K562 (cell line): ENCODE data around the gene DEGS2. TPM values are rescaled to one million over a fixed set of nuclear protein-coding genes. Genes with fewer than 3 reads are reported as not detected.

ENCODE experiments used
- ATAC-seq: fragments of 200-7000 bp; cut with Tn5 transposase; 3 replicates; pipeline ENCODE4 v1.9.1; 2020; ENCODE audit warnings: moderate library complexity
- BruUV-seq: library from RNA; stranded (reverse); fragments of 400-500 nt; replicated peaks from 2 replicates; lab custom pipeline; 2021; lab: Mats Ljungman, UMichigan
- CTCF ChIA-PET: fragments of 300-600 bp; formaldehyde crosslinking; extraction: SDS; loops from one replicate; lab custom pipeline; 2021; ENCODE audit warnings: low intra/inter-chr PET ratio; lab: Yijun Ruan, JAX
- POLR2A ChIA-PET: fragments of 300-600, 350-650 bp; sonication (Branson Sonifier 250); formaldehyde crosslinking; extraction: SDS; loops from one replicate; lab custom pipeline; 2021; ENCODE audit warnings: antibody characterized with exemption, inconsistent platforms; lab: Yijun Ruan, JAX
- DNase-seq, 4 experiments: peaks; one replicate each; pipeline versions ENCODE4 v3.0.0 to v3.0.0-alpha.2; 2011 to 2018; ENCODE audit warnings: low spot score in 3 of 4, mixed read lengths in 3 of 4; ENCODE audit errors: extremely low read depth in 1 of 4
- FAIRE-seq: peaks from 2 replicates; lab custom pipeline; 2011; peaks lifted over from hg19 to GRCh38; lab: Jason Lieb, UNC
- H2AFZ ChIP-seq: 2 replicates; pipeline ENCODE4 v1.6.0; 2011; ENCODE audit warnings: low read depth, low read length, control low read depth, inconsistent platforms
- H3K27ac ChIP-seq: fragments of 200-600 bp; 3 replicates; pipeline ENCODE4 v1.8.0; 2011; ENCODE audit warnings: low read depth, mild to moderate bottlenecking, control low read depth, inconsistent platforms, low read length, moderate library complexity, mixed read lengths; ENCODE audit errors: extremely low read depth
- H3K27me3 ChIP-seq, 2 experiments: fragments of 300-600 bp in 1 of 2; 2 replicates in 1 of 2; 3 replicates in 1 of 2; pipeline versions ENCODE4 v1.6.0 to v1.8.0; 2011; ENCODE audit warnings: inconsistent platforms in 2 of 2, low read length in 2 of 2, mild to moderate bottlenecking in 1 of 2, mixed read lengths in 1 of 2, moderate library complexity in 1 of 2; ENCODE audit not compliant: control insufficient read depth in 2 of 2, insufficient read depth in 2 of 2
- H3K36me3 ChIP-seq: fragments of 300-600 bp; 3 replicates; pipeline ENCODE4 v1.8.0; 2011; ENCODE audit warnings: mild to moderate bottlenecking, low read length, inconsistent platforms; ENCODE audit not compliant: control insufficient read depth, insufficient read depth
- H3K4me1 ChIP-seq, 2 experiments: fragments of 200-600 bp in 1 of 2; replicated peaks in 1 of 2; 2 replicates in 1 of 2; 3 replicates in 1 of 2; pipeline versions ENCODE4 v1.5.1 to v1.8.0; 2011; ENCODE audit warnings: inconsistent platforms in 2 of 2, low read length in 2 of 2, mild to moderate bottlenecking in 1 of 2, mixed read lengths in 1 of 2, moderate library complexity in 1 of 2; ENCODE audit not compliant: control insufficient read depth in 2 of 2, insufficient read depth in 2 of 2
- H3K4me2 ChIP-seq: 2 replicates; pipeline ENCODE4 v1.6.1; 2011; ENCODE audit warnings: low read length, control low read depth, inconsistent platforms, mixed read lengths; ENCODE audit not compliant: insufficient read depth
- H3K4me3 ChIP-seq: fragments of 200-600 bp; sonication (generic), shearing (Covaris generic); 2 replicates; pipeline ENCODE4 v1.5.1; 2016; ENCODE audit warnings: control low read depth, inconsistent platforms
- H3K79me2 ChIP-seq: fragments of 200-600 bp; 3 replicates; pipeline ENCODE4 v1.8.0; 2011; ENCODE audit warnings: low read length, inconsistent platforms; ENCODE audit not compliant: control insufficient read depth, insufficient read depth
- H3K9ac ChIP-seq, 2 experiments: 2 replicates each; pipeline versions ENCODE4 v1.6.0 to v1.6.1; 2011; ENCODE audit warnings: low read depth in 2 of 2, low read length in 2 of 2, control low read depth in 1 of 2, inconsistent platforms in 1 of 2, mild to moderate bottlenecking in 1 of 2, mixed read lengths in 1 of 2; ENCODE audit not compliant: insufficient read depth in 1 of 2
- H3K9me1 ChIP-seq: one replicate; pipeline ENCODE4 v1.6.0; 2011; ENCODE audit warnings: inconsistent platforms, mild to moderate bottlenecking, low read length, moderate library complexity; ENCODE audit not compliant: control insufficient read depth, insufficient read depth
- H3K9me3 ChIP-seq: replicated peaks from 2 replicates; pipeline ENCODE4 v1.5.1; 2011; ENCODE audit warnings: low read depth, low read length, inconsistent platforms; ENCODE audit not compliant: control insufficient read depth, insufficient read depth
- H4K20me1 ChIP-seq: replicated peaks from 2 replicates; pipeline ENCODE4 v1.6.1; 2011; ENCODE audit warnings: low read length, inconsistent platforms, mixed read lengths; ENCODE audit not compliant: control insufficient read depth, insufficient read depth
- CBX2 ChIP-seq: fragments of 200-600 bp; sonication (generic); IDR thresholded peaks from one replicate; pipeline ENCODE4 v1.6.1; 2012; ENCODE audit warnings: mild to moderate bottlenecking, low read length, inconsistent platforms; ENCODE audit not compliant: insufficient read depth, poor library complexity, severe bottlenecking
- COPS2 ChIP-seq: fragments of 450-650 bp; conservative IDR thresholded peaks from 2 replicates; pipeline ENCODE4 v1.6.1; 2016; ENCODE audit warnings: mild to moderate bottlenecking, moderate library complexity
- GTF3C2 ChIP-seq: IDR thresholded peaks from 3 replicates; pipeline ENCODE4 v1.6.1; 2011; ENCODE audit warnings: borderline replicate concordance, mild to moderate bottlenecking, moderate library complexity; ENCODE audit not compliant: insufficient read length; ENCODE audit errors: extremely low read depth
- HSF4 ChIP-seq: fragments of 250-450 bp; sonication (Bioruptor Pico); IDR thresholded peaks from 2 replicates; pipeline ENCODE4 v2.1.2; 2022; ENCODE audit warnings: mild to moderate bottlenecking, moderate library complexity, borderline replicate concordance
- ID3 ChIP-seq, 2 experiments: fragments of 250-450 bp in 1 of 2; fragments of 450-650 bp in 1 of 2; sonication (Bioruptor Pico) in 1 of 2; IDR thresholded peaks; 2 replicates each; pipeline versions ENCODE4 v1.6.1 to v1.8.0; 2016 to 2021; ENCODE audit warnings: mild to moderate bottlenecking in 2 of 2, moderate library complexity in 2 of 2, missing compliant biosample characterization in 1 of 2, missing genetic modification characterization in 1 of 2
- MCM5 ChIP-seq: fragments of 450-650 bp; IDR thresholded peaks from 2 replicates; pipeline ENCODE4 v1.6.1; 2016; ENCODE audit warnings: low read depth
- MTA1 ChIP-seq: fragments of 450-650 bp; IDR thresholded peaks from 2 replicates; pipeline ENCODE4 v1.6.1; 2017; ENCODE audit warnings: borderline replicate concordance
- MYNN ChIP-seq, 2 experiments: sonication (generic); formaldehyde crosslinking in 1 of 2; IDR thresholded peaks; 2 replicates each; pipeline versions ENCODE4 v1.5.0 to v1.6.1; 2016 to 2020; ENCODE audit warnings: antibody characterized with exemption in 1 of 2, missing genetic modification reagents in 1 of 2
- PBX2 ChIP-seq, 2 experiments: IDR thresholded peaks in 1 of 2; conservative IDR thresholded peaks in 1 of 2; 2 replicates each; pipeline ENCODE4 v1.6.1; 2016; ENCODE audit warnings: low read depth in 2 of 2, mild to moderate bottlenecking in 1 of 2, missing compliant biosample characterization in 1 of 2, missing genetic modification characterization in 1 of 2, moderate library complexity in 1 of 2
- YY1 ChIP-seq, 3 experiments: IDR thresholded peaks; 2 replicates each; pipeline ENCODE4 v1.6.1; 2011; ENCODE audit warnings: low read length in 2 of 3, mild to moderate bottlenecking in 2 of 3, moderate library complexity in 2 of 3, borderline replicate concordance in 1 of 3, control low read depth in 1 of 3, low read depth in 1 of 3; ENCODE audit not compliant: insufficient read depth in 3 of 3, insufficient replicate concordance in 2 of 3, control insufficient read depth in 1 of 3, insufficient read length in 1 of 3; ENCODE audit errors: extremely low read depth in 1 of 3
- ZNF408 ChIP-seq: fragments of 250-450 bp; sonication (Bioruptor Pico); IDR thresholded peaks from 2 replicates; pipeline ENCODE4 v1.4.0; 2020; ENCODE audit warnings: low read depth, mild to moderate bottlenecking, moderate library complexity
- ZNF551 ChIP-seq: fragments of 250-450 bp; sonication (Bioruptor Pico); IDR thresholded peaks from 2 replicates; pipeline ENCODE4 v1.5.0; 2021; ENCODE audit warnings: mild to moderate bottlenecking, moderate library complexity
- WGBS: fragments of 100-300 bp; shearing (Covaris generic); methylation state at CpG from one replicate; pipeline ENCODE4 v1.1.6; 2016; ENCODE audit warnings: low coverage, mixed read lengths; ENCODE audit not compliant: insufficient coverage; ENCODE audit errors: missing lambda C conversion rate; 5-methylcytosine and 5-hydroxymethylcytosine counted together
- in situ Hi-C: fragments of 300-500 bp; cut with MboI; formaldehyde crosslinking; loops from 4 replicates; pipeline ENCODE4 v1.15.0; 2018; ENCODE audit warnings: inconsistent platforms, mixed read lengths
- intact Hi-C: fragments of 100-400 bp; cut with micrococcal nuclease; formaldehyde crosslinking; loops from 2 replicates; pipeline ENCODE4 v1.14.2; 2022
- polyA plus RNA-seq, 8 experiments: library from polyadenylated mRNA; depleted of rRNA in 4 of 8; stranded (reverse) in 5 of 8; unstranded in 3 of 8; fragments of >200 nt; fragmentation: Nextera tagmentation in 2 of 8; fragmentation: Illumina TruSeq in 1 of 8; extraction: Ambion mirVana in 2 of 8; extraction: Trizol in 1 of 8; gene quantifications; 2 replicates each; pipeline versions ENCODE4 v1.2.1 to v1.2.3, GENCODE V29; 2011 to 2014; ENCODE audit warnings: inconsistent platforms in 1 of 8, missing spikeins in 1 of 8
- total RNA-seq, 7 experiments: library from RNA; depleted of rRNA in 6 of 7; stranded (reverse); fragments of >200 nt in 6 of 7; fragmentation: Illumina TruSeq in 2 of 7; extraction: Trizol in 2 of 7; gene quantifications; 2 replicates each; pipeline versions ENCODE4 v1.2.1 to v1.2.3, GENCODE V29; 2011 to 2021; ENCODE audit warnings: low replicate concordance in 1 of 7

The DEGS2 gene
- total and polyA plus RNA-seq, 9 of the 15 experiments (the other 6 are each of a cell fraction or from before 2014, with no cell fraction given): 0.22 to 2.9 (median 0.70) TPM

GRCh38 chr14:100140452-100141078 lies 18.9 kb downstream of the DEGS2 start:
- ChIA-PET CTCF (interaction anchor here (0.5 to 2.2 kb wide), 3 partner anchors 12 to 102 kb away, joined by 3 to 16 read pairs (median 3); no protein-coding TSS in a partner anchor), POLR2A (interaction anchor here (0.7 to 1.3 kb wide), 6 partner anchors 9 to 32 kb away, joined by 3 to 4 read pairs (median 3); no protein-coding TSS in a partner anchor)
- Histone ChIP-seq H3K9me1 (no peaks in the 10 kb centered on the region), H3K9me3 (no peaks in the 10 kb centered on the region), H3K36me3 (peaks cover 18% of the 10 kb centered on the region; the same call in 1 of the 3 replicates), H3K4me3 (peak overlapping the region; percentile 28; the same call in 1 of the 2 replicates), H3K4me1 (peaks cover 36 to 71% of the 10 kb centered on the region in 2 experiments), H3K9ac (peak overlapping the region; percentile 80 to 93), H3K27me3 (no peaks in the 10 kb centered on the region), H3K79me2 (peaks cover 15% of the 10 kb centered on the region), H3K4me2 (peak overlapping the region; percentile 80), H4K20me1 (no peaks in the 10 kb centered on the region), H3K27ac (peak overlapping the region; percentile 98), H2AFZ (peak overlapping the region; percentile 79)
- peak; percentile 79 for ATAC-seq
- BruUV-seq: TSS peak; percentile 41
- FAIRE-seq: peak; percentile 94
- 1% methylated on average over 8 of the region's 16 CpGs for WGBS
- peak; percentile 71 to 89 (median 78) for DNase-seq
- in situ Hi-C loops: no loop called here
- intact Hi-C loops: loop anchor here (5.0 kb wide), 1 partner anchor 63 kb away; no protein-coding TSS in a partner anchor
- TF ChIP-seq MTA1 (no peak), MCM5 (no peak), PBX2 (CRISPR knock-in tag; IDR thresholded peaks at IDR 0.05; ENCODE audit: low read depth) (no peak), PBX2 (tag; conservative IDR thresholded peaks at IDR 0.05; ENCODE audit: low read depth) (no peak), ZNF408 (no peak), ZNF551 (no peak), ID3 (CRISPR knock-in tag; IDR thresholded peaks at IDR 0.05) (no peak), ID3 (tag; IDR thresholded peaks at IDR 0.05) (no peak), HSF4 (no peak), YY1 (IDR thresholded peaks at IDR 0.05; ENCODE audit: borderline replicate concordance in 1 of 3, control insufficient read depth in 1 of 3, extremely low read depth in 1 of 3, insufficient read depth in 3 of 3, insufficient read length in 1 of 3, insufficient replicate concordance in 2 of 3, low read depth in 1 of 3, low read length in 2 of 3) (peak in 2 of 3 experiments; percentile 29 to 48), GTF3C2 (no peak), MYNN (IDR thresholded peaks at IDR 0.05) (0 out of 2 replicates have a peak, but pooled peaks have one; percentile 53), MYNN (CRISPR knock-in tag; IDR thresholded peaks at IDR 0.05) (no peak), CBX2 (no peak), COPS2 (no peak)
